DOHH2 (cell line): ENCODE results near the gene ZNF862.

ENCODE experiments used
- CTCF ChIP-seq: fragments of 200-600 bp; sonication (generic); IDR thresholded peaks from one replicate; pipeline ENCODE4 v1.5.1; 2014; ENCODE audit warnings: antibody characterized with exemption, mild to moderate bottlenecking, low read depth, low read length; ENCODE audit not compliant: poor library complexity, severe bottlenecking
- EZH2phosphoT487 ChIP-seq: fragments of 200-600 bp; sonication (generic); IDR thresholded peaks from 2 replicates; pipeline ENCODE4 v1.6.1; 2017; ENCODE audit warnings: borderline replicate concordance, mild to moderate bottlenecking, antibody characterized with exemption, low read length, moderate library complexity, mixed read lengths

- TF ChIP-seq CTCF (no peak), EZH2phosphoT487 (no peak)
These were observed 15.0 kb upstream of the ZNF862 start for GRCh38 chr7:149823191-149823630.
